Parathyroid adenoma (tissue), 2 donors: ENCODE data around the gene SLC37A3.

Source experiments
- H2AFZ ChIP-seq: fragments of 300-600 bp; sonication (generic); one replicate; pipeline ENCODE4 v1.7.0; 2017; ENCODE audit warnings: antibody characterized with exemption, mild to moderate bottlenecking
- H3K27ac ChIP-seq: fragments of 300-600 bp; sonication (generic); one replicate; pipeline ENCODE4 v1.7.0; 2017
- H3K27me3 ChIP-seq: fragments of 300-600 bp; sonication (generic); one replicate; pipeline ENCODE4 v1.7.0; 2017; ENCODE audit warnings: low read length; ENCODE audit not compliant: control insufficient read depth, insufficient read depth
- H3K36me3 ChIP-seq: fragments of 300-600 bp; sonication (generic); one replicate; pipeline ENCODE4 v1.7.0; 2017; ENCODE audit warnings: low read length; ENCODE audit not compliant: control insufficient read depth, insufficient read depth
- H3K4me1 ChIP-seq: fragments of 300-600 bp; sonication (generic); one replicate; pipeline ENCODE4 v1.7.0; 2017; ENCODE audit warnings: control low read depth
- H3K4me2 ChIP-seq: fragments of 300-600 bp; sonication (generic); one replicate; pipeline ENCODE4 v1.7.0; 2017; ENCODE audit warnings: low read length
- H3K4me3 ChIP-seq: fragments of 300-600 bp; sonication (generic); one replicate; pipeline ENCODE4 v1.7.0; 2017; ENCODE audit warnings: low read depth, low read length
- H3K79me2 ChIP-seq: fragments of 300-600 bp; sonication (generic); one replicate; pipeline ENCODE4 v1.7.0; 2017; ENCODE audit warnings: control low read depth
- H3K9ac ChIP-seq: fragments of 300-600 bp; sonication (generic); one replicate; pipeline ENCODE4 v1.7.0; 2017; ENCODE audit warnings: mild to moderate bottlenecking
- H3K9me3 ChIP-seq: fragments of 300-600 bp; sonication (generic); one replicate; pipeline ENCODE4 v1.7.0; 2017; ENCODE audit warnings: low read length; ENCODE audit not compliant: control insufficient read depth
- CTCF ChIP-seq: fragments of 300-600 bp; sonication (generic); IDR thresholded peaks from one replicate; pipeline ENCODE4 v1.7.0; 2017; ENCODE audit warnings: antibody characterized with exemption, mild to moderate bottlenecking
- donor health status: primary hyperparathyroidism.

The SLC37A3 gene

GRCh38 chr7:140384894-140385545 is 13.3 kb downstream of the SLC37A3 start:
- Histone ChIP-seq H2AFZ (no peak overlapping the region), H3K4me2 (no peak overlapping the region), H3K27me3 (no peaks in the 10 kb centered on the region), H3K27ac (no peak overlapping the region), H3K4me1 (peaks cover 3% of the 10 kb centered on the region), H3K79me2 (peaks cover 6% of the 10 kb centered on the region), H3K36me3 (no peaks in the 10 kb centered on the region), H3K4me3 (no peak overlapping the region), H3K9me3 (no peaks in the 10 kb centered on the region), H3K9ac (no peak overlapping the region)
- no peak for TF ChIP-seq CTCF

- no peak for TF ChIP-seq CTCF
- Histone ChIP-seq H3K9me3 (no peaks in the 10 kb centered on the region), H3K9ac (no peak overlapping the region), H3K4me2 (no peak overlapping the region), H3K27me3 (no peaks in the 10 kb centered on the region), H3K27ac (no peak overlapping the region), H3K36me3 (no peaks in the 10 kb centered on the region), H3K4me1 (peaks cover 3% of the 10 kb centered on the region), H3K79me2 (peaks cover 6% of the 10 kb centered on the region), H3K4me3 (no peak overlapping the region), H2AFZ (no peak overlapping the region)
Observed at GRCh38 chr7:140383954-140384713, 14.2 kb downstream of the SLC37A3 start.

DNA sequence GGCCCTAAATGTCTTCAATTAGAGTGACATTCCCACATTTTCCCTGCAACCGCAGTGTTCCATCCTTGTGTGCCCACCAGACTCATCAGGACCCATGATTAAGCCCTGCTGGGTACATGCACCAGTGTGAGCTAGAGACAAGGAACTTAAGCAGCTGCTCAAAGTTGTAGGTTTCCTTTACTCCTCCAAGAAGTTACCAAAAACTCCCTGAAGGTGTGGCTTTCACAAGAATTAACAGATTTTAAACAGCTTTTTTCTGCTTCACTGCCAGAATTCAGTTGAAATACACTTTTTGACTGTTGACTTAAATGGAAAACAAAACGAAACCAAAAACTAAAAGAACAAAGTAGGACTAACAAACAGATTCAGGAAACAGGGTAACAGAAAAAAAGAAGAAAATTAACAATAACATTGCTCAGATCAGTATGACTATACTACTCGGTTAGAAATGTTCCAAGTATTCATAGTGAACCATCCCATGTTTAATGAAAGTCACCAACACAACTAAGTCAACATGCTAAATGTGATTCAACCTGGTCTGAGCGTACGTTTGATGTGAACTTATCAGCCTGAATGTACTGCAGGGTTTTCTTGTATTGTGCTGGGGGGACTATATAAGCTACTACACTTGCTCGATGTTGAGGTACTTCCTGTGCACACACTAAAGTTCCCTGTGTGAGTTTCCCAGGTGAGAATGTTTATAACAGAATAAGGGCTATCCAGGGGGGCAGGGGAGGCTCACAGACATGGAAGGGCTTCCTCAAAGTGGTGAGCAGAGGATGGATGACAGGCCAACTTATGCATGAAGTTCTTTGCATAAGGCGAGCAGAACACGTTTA is 22.2 kb downstream of the SLC37A3 start:
- Histone ChIP-seq H3K9ac (no peak overlapping the region), H3K4me2 (no peak overlapping the region), H2AFZ (no peak overlapping the region), H3K27ac (no peak overlapping the region), H3K27me3 (no peaks in the 10 kb centered on the region), H3K79me2 (peaks cover 6% of the 10 kb centered on the region), H3K4me1 (no peaks in the 10 kb centered on the region), H3K9me3 (no peaks in the 10 kb centered on the region), H3K36me3 (no peaks in the 10 kb centered on the region), H3K4me3 (no peak overlapping the region)
- no peak for TF ChIP-seq CTCF

DNA sequence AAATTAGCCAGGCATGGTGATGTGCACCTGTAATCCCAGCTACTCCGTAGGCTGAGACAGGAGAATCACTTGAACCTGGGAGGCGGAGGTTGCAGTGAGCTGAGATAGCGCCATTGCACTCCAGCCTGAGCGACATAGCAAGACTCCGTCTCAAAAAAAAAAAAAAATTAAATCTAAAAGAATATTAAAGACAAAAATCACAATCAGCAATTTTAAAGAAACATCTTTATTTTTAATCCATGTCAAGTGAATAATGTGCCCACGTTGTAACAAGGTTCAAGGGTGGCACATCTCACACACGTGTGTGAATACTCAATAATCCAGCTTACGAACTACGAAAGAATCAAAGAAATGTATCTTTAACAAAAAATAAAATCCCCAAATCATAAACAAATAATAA is 23.0 kb downstream of the SLC37A3 start:
- Histone ChIP-seq H3K4me1 (no peaks in the 10 kb centered on the region), H3K4me3 (no peak overlapping the region), H2AFZ (no peak overlapping the region), H3K9me3 (no peaks in the 10 kb centered on the region), H3K27ac (no peak overlapping the region), H3K9ac (no peak overlapping the region), H3K4me2 (no peak overlapping the region), H3K36me3 (no peaks in the 10 kb centered on the region), H3K79me2 (peaks cover 6% of the 10 kb centered on the region), H3K27me3 (no peaks in the 10 kb centered on the region)
- TF ChIP-seq CTCF = no peak
